Neutrophil (primary cell): ENCODE data around the gene PNLIPRP2.

Experiments
- H3K27ac ChIP-seq: fragments of 200-600 bp; sonication (generic); 2 replicates; pipeline ENCODE4 v1.5.1; 2016; ENCODE audit warnings: mild to moderate bottlenecking, moderate library complexity
- H3K27me3 ChIP-seq: fragments of 200-600 bp; sonication (generic); 2 replicates; pipeline ENCODE4 v1.6.0; 2016; ENCODE audit warnings: mild to moderate bottlenecking
- H3K36me3 ChIP-seq: fragments of 200-600 bp; sonication (generic); 2 replicates; pipeline ENCODE4 v1.5.1; 2017
- H3K4me1 ChIP-seq, 2 experiments: fragments of 200-600 bp in 1 of 2; sonication (generic) in 1 of 2; 1 replicate in 1 of 2; 2 replicates in 1 of 2; pipeline versions ENCODE4 v1.5.1 to v1.6.1; 2013 to 2016; ENCODE audit warnings: low read depth in 1 of 2, low read length in 1 of 2, mild to moderate bottlenecking in 1 of 2, moderate library complexity in 1 of 2; ENCODE audit not compliant: control insufficient read depth in 1 of 2, insufficient read depth in 1 of 2
- H3K4me3 ChIP-seq, 2 experiments: fragments of 200-600 bp in 1 of 2; sonication (generic) in 1 of 2; 1 replicate in 1 of 2; 2 replicates in 1 of 2; pipeline ENCODE4 v1.5.1; 2013 to 2016; ENCODE audit warnings: low read depth in 1 of 2, low read length in 1 of 2, mild to moderate bottlenecking in 1 of 2, moderate library complexity in 1 of 2
- H3K9me3 ChIP-seq: fragments of 200-600 bp; sonication (generic); 2 replicates; pipeline ENCODE4 v1.5.1; 2016
- TF ChIP-seq, protein P1 (sequence below): fragments of 200-600 bp; sonication (generic); IDR thresholded peaks from 2 replicates; pipeline ENCODE4 v1.5.1; 2016; ENCODE audit warnings: antibody characterized with exemption

The PNLIPRP2 gene

GRCh38 chr10:116656044-116656443, 35.3 kb downstream of the PNLIPRP2 start:
- Histone ChIP-seq H3K4me3 (no peak overlapping the region), H3K27ac (no peak overlapping the region), H3K27me3 (no peaks in the 10 kb centered on the region), H3K9me3 (no peaks in the 10 kb centered on the region), H3K36me3 (no peaks in the 10 kb centered on the region), H3K4me1 (no peaks in the 10 kb centered on the region)
- TF ChIP-seq, protein P1, sequence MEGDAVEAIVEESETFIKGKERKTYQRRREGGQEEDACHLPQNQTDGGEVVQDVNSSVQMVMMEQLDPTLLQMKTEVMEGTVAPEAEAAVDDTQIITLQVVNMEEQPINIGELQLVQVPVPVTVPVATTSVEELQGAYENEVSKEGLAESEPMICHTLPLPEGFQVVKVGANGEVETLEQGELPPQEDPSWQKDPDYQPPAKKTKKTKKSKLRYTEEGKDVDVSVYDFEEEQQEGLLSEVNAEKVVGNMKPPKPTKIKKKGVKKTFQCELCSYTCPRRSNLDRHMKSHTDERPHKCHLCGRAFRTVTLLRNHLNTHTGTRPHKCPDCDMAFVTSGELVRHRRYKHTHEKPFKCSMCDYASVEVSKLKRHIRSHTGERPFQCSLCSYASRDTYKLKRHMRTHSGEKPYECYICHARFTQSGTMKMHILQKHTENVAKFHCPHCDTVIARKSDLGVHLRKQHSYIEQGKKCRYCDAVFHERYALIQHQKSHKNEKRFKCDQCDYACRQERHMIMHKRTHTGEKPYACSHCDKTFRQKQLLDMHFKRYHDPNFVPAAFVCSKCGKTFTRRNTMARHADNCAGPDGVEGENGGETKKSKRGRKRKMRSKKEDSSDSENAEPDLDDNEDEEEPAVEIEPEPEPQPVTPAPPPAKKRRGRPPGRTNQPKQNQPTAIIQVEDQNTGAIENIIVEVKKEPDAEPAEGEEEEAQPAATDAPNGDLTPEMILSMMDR = no peak

- Histone ChIP-seq H3K27ac (no peak overlapping the region), H3K27me3 (no peaks in the 10 kb centered on the region), H3K36me3 (no peaks in the 10 kb centered on the region), H3K9me3 (no peaks in the 10 kb centered on the region), H3K4me3 (no peak overlapping the region), H3K4me1 (no peaks in the 10 kb centered on the region)
- TF ChIP-seq, protein P1 = no peak
Measured at GRCh38 chr10:116657863-116658551, 37.3 kb downstream of the PNLIPRP2 start.

GRCh38 chr10:116659049-116659670, 38.4 kb downstream of the PNLIPRP2 start:
- Histone ChIP-seq H3K36me3 (no peaks in the 10 kb centered on the region), H3K9me3 (no peaks in the 10 kb centered on the region), H3K27me3 (no peaks in the 10 kb centered on the region), H3K4me1 (no peaks in the 10 kb centered on the region), H3K4me3 (no peak overlapping the region), H3K27ac (no peak overlapping the region)
- TF ChIP-seq, protein P1 = no peak

DNA sequence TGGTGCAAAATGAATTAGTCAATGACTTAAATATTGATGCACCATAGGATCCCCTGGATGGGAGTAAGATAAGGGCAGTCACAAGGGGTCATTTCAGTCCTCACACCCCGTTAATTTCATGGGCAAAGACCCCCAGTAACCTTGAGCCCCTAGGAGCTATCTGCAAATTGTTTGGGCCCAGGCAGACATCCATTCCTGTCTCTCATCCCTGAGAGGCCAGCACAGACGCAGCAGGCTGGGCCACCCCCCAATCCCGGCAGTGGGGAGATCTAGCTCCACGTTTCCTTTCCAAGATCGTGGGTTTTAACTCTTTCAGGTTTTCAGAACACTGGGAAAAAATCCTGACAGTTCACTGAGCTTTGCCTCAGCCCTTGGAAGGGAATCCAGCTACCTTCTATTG, 40.1 kb downstream of the PNLIPRP2 start:
- TF ChIP-seq, protein P1 = no peak
- Histone ChIP-seq H3K9me3 (no peaks in the 10 kb centered on the region), H3K36me3 (no peaks in the 10 kb centered on the region), H3K27me3 (no peaks in the 10 kb centered on the region), H3K4me3 (no peak overlapping the region), H3K4me1 (no peaks in the 10 kb centered on the region), H3K27ac (no peak overlapping the region)

GRCh38 chr10:116663342-116663741, 42.6 kb downstream of the PNLIPRP2 start:
- Histone ChIP-seq H3K9me3 (no peaks in the 10 kb centered on the region), H3K36me3 (no peaks in the 10 kb centered on the region), H3K4me1 (no peaks in the 10 kb centered on the region), H3K27me3 (no peaks in the 10 kb centered on the region), H3K4me3 (no peak overlapping the region), H3K27ac (no peak overlapping the region)
- TF ChIP-seq, protein P1 = no peak
